Fibroblast of lung (primary cell): ENCODE results near the gene INTS6. TPM values are rescaled to one million over a fixed set of nuclear protein-coding genes. Genes with fewer than 3 reads are reported as not detected.

Experiments
- DNase-seq, 2 donors: peaks; one replicate each; pipeline versions ENCODE4 v3.0.0 to v3.0.0-alpha.2; 2010; ENCODE audit warnings: low read depth in 2 of 2
- H2AFZ ChIP-seq: 2 replicates; pipeline ENCODE4 v1.5.1; 2012; ENCODE audit warnings: low read length, control low read depth, inconsistent platforms
- H3K27ac ChIP-seq: 2 replicates; pipeline ENCODE4 v1.5.1; 2011; ENCODE audit warnings: low read length, control low read depth; ENCODE audit not compliant: insufficient read depth
- H3K27me3 ChIP-seq: 2 replicates; pipeline ENCODE4 v1.5.1; 2011; ENCODE audit warnings: mild to moderate bottlenecking, low read length; ENCODE audit not compliant: control insufficient read depth, insufficient read depth
- H3K36me3 ChIP-seq: 2 replicates; pipeline ENCODE4 v1.5.1; 2011; ENCODE audit warnings: low read length; ENCODE audit not compliant: control insufficient read depth, insufficient read depth
- H3K4me1 ChIP-seq: 2 replicates; pipeline ENCODE4 v1.5.1; 2011; ENCODE audit warnings: low read length; ENCODE audit not compliant: control insufficient read depth, insufficient read depth; ENCODE audit errors: extremely low read depth
- H3K4me2 ChIP-seq: 2 replicates; pipeline ENCODE4 v1.5.1; 2011; ENCODE audit warnings: low read length, control low read depth; ENCODE audit not compliant: insufficient read depth; ENCODE audit errors: extremely low read depth
- H3K4me3 ChIP-seq, 4 experiments: fragments of 200-600 bp in 1 of 4; sonication (generic) in 1 of 4; replicated peaks in 1 of 4; 2 replicates each; pipeline ENCODE4 v1.5.1; 2011 to 2016; ENCODE audit warnings: low read length in 4 of 4, low read depth in 3 of 4, mild to moderate bottlenecking in 3 of 4, control low read depth in 2 of 4, inconsistent platforms in 1 of 4, mixed read lengths in 1 of 4; ENCODE audit not compliant: insufficient read depth in 1 of 4; ENCODE audit errors: control extremely low read depth in 1 of 4
- H3K79me2 ChIP-seq: 2 replicates; pipeline ENCODE4 v1.5.1; 2012; ENCODE audit warnings: mild to moderate bottlenecking, low read length, inconsistent platforms; ENCODE audit not compliant: control insufficient read depth, insufficient read depth
- H3K9ac ChIP-seq: 2 replicates; pipeline ENCODE4 v1.5.1; 2011; ENCODE audit warnings: mild to moderate bottlenecking, low read length, control low read depth; ENCODE audit not compliant: insufficient read depth
- H3K9me3 ChIP-seq: 2 replicates; pipeline ENCODE4 v1.5.1; 2012; ENCODE audit warnings: low read depth, low read length; ENCODE audit not compliant: control insufficient read depth, insufficient read depth
- H4K20me1 ChIP-seq: 2 replicates; pipeline ENCODE4 v1.5.1; 2011; ENCODE audit warnings: low read length; ENCODE audit not compliant: control insufficient read depth, insufficient read depth; ENCODE audit errors: extremely low read depth
- CTCF ChIP-seq, 2 donors: IDR thresholded peaks in 1 of 2; conservative IDR thresholded peaks in 1 of 2; 1 replicate in 1 of 2; 2 replicates in 1 of 2; pipeline ENCODE4 v1.5.1; 2011 to 2012; ENCODE audit warnings: low read length in 2 of 2, control low read depth in 1 of 2, inconsistent platforms in 1 of 2, low read depth in 1 of 2, mild to moderate bottlenecking in 1 of 2
- EZH2 ChIP-seq: IDR thresholded peaks from 2 replicates; pipeline ENCODE4 v1.5.1; 2012; ENCODE audit warnings: low read length, control low read depth, mild to moderate bottlenecking; ENCODE audit errors: missing control alignments
- polyA plus RNA-seq, 2 donors: library from polyadenylated mRNA; depleted of rRNA in 1 of 2; stranded (reverse) in 1 of 2; unstranded in 1 of 2; fragments of >200 nt; gene quantifications; 2 replicates each; pipeline ENCODE4 v1.2.1, GENCODE V29; 2011 to 2012; ENCODE audit warnings: missing spikeins in 1 of 2
- total RNA-seq: library from RNA; depleted of rRNA; stranded (reverse); fragments of >200 nt; gene quantifications from 2 replicates; pipeline ENCODE4 v1.2.1, GENCODE V29; 2014

INTS6 gene
- total and polyA plus RNA-seq, 2 donors (not counting 1 experiment from before 2014, with no cell fraction given) = 29.3 to 66.7 TPM

GRCh38 chr13:51332566-51333361, 120.1 kb downstream of the INTS6 start:
- Histone ChIP-seq H3K27me3 (no peaks in the 10 kb centered on the region), H3K36me3 (no peaks in the 10 kb centered on the region), H3K4me3 (no peak overlapping the region), H3K4me1 (no peaks in the 10 kb centered on the region), H2AFZ (no peak overlapping the region), H3K27ac (no peak overlapping the region), H3K79me2 (no peaks in the 10 kb centered on the region), H3K4me2 (no peak overlapping the region), H3K9ac (no peak overlapping the region), H4K20me1 (no peaks in the 10 kb centered on the region), H3K9me3 (no peaks in the 10 kb centered on the region)
- no peak for TF ChIP-seq EZH2
- TF ChIP-seq CTCF (conservative IDR thresholded peaks at IDR 0.05 in 1 of 2, IDR thresholded peaks at IDR 0.05 in 1 of 2; ENCODE audit: low read depth in 1 of 2, low read length in 2 of 2) = no peak
- DNase-seq = no peak

- Histone ChIP-seq H3K27me3 (no peaks in the 10 kb centered on the region), H2AFZ (no peak overlapping the region), H3K4me1 (no peaks in the 10 kb centered on the region), H3K9me3 (no peaks in the 10 kb centered on the region), H3K27ac (no peak overlapping the region), H3K79me2 (no peaks in the 10 kb centered on the region), H3K36me3 (no peaks in the 10 kb centered on the region), H4K20me1 (no peaks in the 10 kb centered on the region), H3K4me3 (no peak overlapping the region), H3K9ac (no peak overlapping the region), H3K4me2 (no peak overlapping the region)
- no peak for DNase-seq
- TF ChIP-seq EZH2 = no peak
- TF ChIP-seq CTCF (conservative IDR thresholded peaks at IDR 0.05 in 1 of 2, IDR thresholded peaks at IDR 0.05 in 1 of 2; ENCODE audit: low read depth in 1 of 2, low read length in 2 of 2) = no peak
Observed at GRCh38 chr13:51331354-51331861, 121.4 kb downstream of the INTS6 start.

GRCh38 chr13:51330791-51331190, 122.0 kb downstream of the INTS6 start:
- no peaks in the 10 kb centered on the region for H3K9me3 ChIP-seq
- TF ChIP-seq EZH2 = no peak
- TF ChIP-seq CTCF (conservative IDR thresholded peaks at IDR 0.05 in 1 of 2, IDR thresholded peaks at IDR 0.05 in 1 of 2; ENCODE audit: low read depth in 1 of 2, low read length in 2 of 2) = no peak
- peak in 1 of 2 donors; percentile 78 for DNase-seq
- no peaks in the 10 kb centered on the region for H3K27me3 ChIP-seq
- H3K4me2 ChIP-seq = no peak overlapping the region
- no peaks in the 10 kb centered on the region for H3K4me1 ChIP-seq
- no peak overlapping the region for H3K9ac ChIP-seq
- H3K79me2 ChIP-seq = no peaks in the 10 kb centered on the region
- no peak overlapping the region for H3K27ac ChIP-seq
- H3K4me3 ChIP-seq = no peak overlapping the region
- no peaks in the 10 kb centered on the region for H3K36me3 ChIP-seq
- H4K20me1 ChIP-seq = no peaks in the 10 kb centered on the region
- H2AFZ ChIP-seq = no peak overlapping the region
